Measurements from ENCODE around the gene BRINP1. TPM values are rescaled to one million over a fixed set of nuclear protein-coding genes. Genes with fewer than 3 reads are reported as not detected.

Gene BRINP1
- total and polyA plus RNA-seq, 10 of the 15 experiments (the other 5 are each of a cell fraction or from before 2014, with no cell fraction given) = not detected

DNA sequence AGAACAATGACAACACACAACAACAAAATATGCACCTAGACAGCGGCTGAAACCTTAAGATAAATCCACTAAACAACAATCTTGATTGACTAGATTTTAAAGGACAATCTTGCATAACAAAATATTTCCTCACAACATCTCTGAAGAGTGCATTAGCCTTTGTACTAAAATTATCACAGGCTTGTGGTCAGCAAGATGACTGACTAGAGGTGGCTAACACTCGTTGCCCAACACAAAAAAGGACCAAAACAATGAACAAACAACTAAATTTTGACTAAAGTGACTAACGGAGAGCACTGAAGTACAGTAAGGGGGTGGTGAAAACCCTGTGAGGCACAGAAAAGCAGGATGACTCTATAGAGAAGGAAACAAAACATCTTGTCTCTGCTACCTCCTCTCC, 183.9 kb downstream of the BRINP1 start:
- in situ Hi-C loops (cut with MboI) (no loop called here), intact Hi-C loops (cut with micrococcal nuclease; ENCODE audit: unreplicated experiment) (no loop called here)
- no peak overlapping the region for H3K4me3 ChIP-seq
- DNase-seq (ENCODE audit: low read depth, low spot score) (no peak), ATAC-seq (no peak), FAIRE-seq (no peak)
- no peaks in the 10 kb centered on the region for H3K79me2 ChIP-seq (ENCODE audit: control insufficient read depth, insufficient read depth, low read length)
- H2AFZ ChIP-seq (ENCODE audit: control insufficient read depth, low read depth, low read length) = no peak overlapping the region
- no TSS peak for BruUV-seq (replicated peaks)
- POLR2A ChIA-PET = no interaction called here
- SMC1A ChIA-PET (ENCODE audit: uncharacterized antibody, unreplicated experiment) = no interaction called here
- H3K9me3 ChIP-seq (replicated peaks; ENCODE audit: control insufficient read depth, insufficient read depth, low read length) = no peaks in the 10 kb centered on the region
- TF ChIP-seq JUNB (IDR thresholded peaks at IDR 0.05) (no peak), STAT3 (IDR thresholded peaks at IDR 0.05; ENCODE audit: low read depth, low read length) (no peak), BHLHE40 (IDR thresholded peaks at IDR 0.05; ENCODE audit: borderline replicate concordance in 1 of 2, low read depth in 2 of 2, low read length in 1 of 2) (no peak)
- H3K4me2 ChIP-seq (ENCODE audit: control insufficient read depth, insufficient read depth) = no peak overlapping the region
- H3K9ac ChIP-seq (ENCODE audit: control insufficient read depth, insufficient read depth, low read length) = no peak overlapping the region
- no peaks in the 10 kb centered on the region for H3K36me3 ChIP-seq (ENCODE audit: control insufficient read depth in 2 of 2, insufficient read depth in 2 of 2, low read length in 1 of 2)
- no peaks in the 10 kb centered on the region for H3K27me3 ChIP-seq (replicated peaks in 1 of 2; ENCODE audit: control insufficient read depth in 2 of 2, insufficient read depth in 2 of 2, low read length in 1 of 2)
- WGBS (ENCODE audit: insufficient coverage, insufficient replicate concordance, low lambda C conversion rate, missing lambda C conversion rate) = 0% methylated on average over 3 of the region's 3 CpGs
- RAD21 ChIA-PET (ENCODE audit: unreplicated experiment) = no interaction called here
- H3K4me1 ChIP-seq (ENCODE audit: control insufficient read depth, insufficient read depth, low read length) = no peaks in the 10 kb centered on the region
- CTCF ChIA-PET = no interaction called here
- H3K27ac ChIP-seq (ENCODE audit: control insufficient read depth, insufficient read depth) = no peak overlapping the region
- H4K20me1 ChIP-seq (ENCODE audit: control insufficient read depth, insufficient read depth) = no peaks in the 10 kb centered on the region

- ATAC-seq (no peak), FAIRE-seq (no peak), DNase-seq (ENCODE audit: low read depth, low spot score) (no peak)
- Histone ChIP-seq H3K36me3 (ENCODE audit: control insufficient read depth in 2 of 2, insufficient read depth in 2 of 2, low read length in 1 of 2) (no peaks in the 10 kb centered on the region), H2AFZ (ENCODE audit: control insufficient read depth, low read depth, low read length) (no peak overlapping the region), H3K27me3 (replicated peaks in 1 of 2; ENCODE audit: control insufficient read depth in 2 of 2, insufficient read depth in 2 of 2, low read length in 1 of 2) (no peaks in the 10 kb centered on the region), H3K4me2 (ENCODE audit: control insufficient read depth, insufficient read depth) (no peak overlapping the region), H3K4me1 (ENCODE audit: control insufficient read depth, insufficient read depth, low read length) (no peaks in the 10 kb centered on the region), H4K20me1 (ENCODE audit: control insufficient read depth, insufficient read depth) (no peaks in the 10 kb centered on the region), H3K9me3 (replicated peaks; ENCODE audit: control insufficient read depth, insufficient read depth, low read length) (no peaks in the 10 kb centered on the region), H3K79me2 (ENCODE audit: control insufficient read depth, insufficient read depth, low read length) (no peaks in the 10 kb centered on the region), H3K9ac (ENCODE audit: control insufficient read depth, insufficient read depth, low read length) (no peak overlapping the region), H3K27ac (ENCODE audit: control insufficient read depth, insufficient read depth) (no peak overlapping the region), H3K4me3 (no peak overlapping the region)
- ChIA-PET POLR2A (interaction anchor here (0.6 kb wide), 1 partner anchor 25 kb away, joined by 4 read pairs; no protein-coding TSS in a partner anchor), SMC1A (ENCODE audit: uncharacterized antibody, unreplicated experiment) (interaction anchor here (0.8 kb wide), 1 partner anchor 9 kb away, joined by 3 read pairs; no protein-coding TSS in a partner anchor), CTCF (no interaction called here), RAD21 (ENCODE audit: unreplicated experiment) (no interaction called here)
- in situ Hi-C loops (cut with MboI) = no loop called here
- no TSS peak for BruUV-seq (replicated peaks)
- 21% methylated on average over 3 of the region's 3 CpGs for WGBS (ENCODE audit: insufficient coverage, insufficient replicate concordance, low lambda C conversion rate, missing lambda C conversion rate)
- intact Hi-C loops (cut with micrococcal nuclease; ENCODE audit: unreplicated experiment) = no loop called here
- no peak for TF ChIP-seq MEF2B (IDR thresholded peaks at IDR 0.05; ENCODE audit: partially characterized antibody, poor library complexity, severe bottlenecking)
- TF ChIP-seq IKZF2 (IDR thresholded peaks at IDR 0.05) = no peak
- no peak for TF ChIP-seq BCL3 (IDR thresholded peaks at IDR 0.05; ENCODE audit: borderline replicate concordance, insufficient read depth, low read depth, low read length, poor library complexity, severe bottlenecking)
- TF ChIP-seq HSF1 (IDR thresholded peaks at IDR 0.05; ENCODE audit: low read depth, low read length) = no peak
- TF ChIP-seq GATAD2B (conservative IDR thresholded peaks at IDR 0.05; ENCODE audit: low read depth) = no peak
- TF ChIP-seq RUNX3 (IDR thresholded peaks at IDR 0.05; ENCODE audit: low read length) = no peak
- no peak for TF ChIP-seq DPF2 (IDR thresholded peaks at IDR 0.05)
- TF ChIP-seq ATF3 (IDR thresholded peaks at IDR 0.05; ENCODE audit: borderline replicate concordance, extremely low read depth, low read depth, low read length) = no peak
- no peak for TF ChIP-seq RAD51 (IDR thresholded peaks at IDR 0.05)
- TF ChIP-seq KLF5 (IDR thresholded peaks at IDR 0.05; ENCODE audit: partially characterized antibody) = no peak
- no peak for TF ChIP-seq JUNB (IDR thresholded peaks at IDR 0.05)
Measured at GRCh38 chr9:119184265-119184936, 184.8 kb downstream of the BRINP1 start.

Data from GM12878 (cell line).